T-helper 2 cell treated with Interferon-gamma antibody and Interleukin-4, amounts not matched to agents 5 μg/mL and 100 μg/mL, for 36 hours (primary cell): ENCODE data around the gene HS6ST2.
"Not testable (repeated sequence)": the region's sequence is repeated elsewhere in the genome, so short reads cannot be mapped to it uniquely, and the experiment has no call there.

Source experiments
- DNase-seq: peaks from one replicate; pipeline ENCODE4 v3.0.0; 2021; ENCODE audit warnings: low spot score
- H3K27ac Mint-ChIP-seq: one replicate; pipeline ENCODE4 v1.8.0; 2021; ENCODE audit warnings: mild to moderate bottlenecking, mixed read lengths
- H3K27me3 Mint-ChIP-seq: one replicate; pipeline ENCODE4 v1.8.0; 2021; ENCODE audit warnings: low read depth, mixed read lengths
- H3K36me3 Mint-ChIP-seq: one replicate; pipeline ENCODE4 v1.8.0; 2021; ENCODE audit warnings: low read depth, mixed read lengths
- H3K4me1 Mint-ChIP-seq: one replicate; pipeline ENCODE4 v1.8.0; 2021; ENCODE audit warnings: low read depth, mixed read lengths
- H3K4me3 Mint-ChIP-seq: one replicate; pipeline ENCODE4 v1.8.0; 2022; ENCODE audit warnings: mild to moderate bottlenecking, moderate library complexity, mixed read lengths
- H3K9me3 Mint-ChIP-seq: one replicate; pipeline ENCODE4 v1.8.0; 2021; ENCODE audit warnings: mixed read lengths

Gene HS6ST2

DNA sequence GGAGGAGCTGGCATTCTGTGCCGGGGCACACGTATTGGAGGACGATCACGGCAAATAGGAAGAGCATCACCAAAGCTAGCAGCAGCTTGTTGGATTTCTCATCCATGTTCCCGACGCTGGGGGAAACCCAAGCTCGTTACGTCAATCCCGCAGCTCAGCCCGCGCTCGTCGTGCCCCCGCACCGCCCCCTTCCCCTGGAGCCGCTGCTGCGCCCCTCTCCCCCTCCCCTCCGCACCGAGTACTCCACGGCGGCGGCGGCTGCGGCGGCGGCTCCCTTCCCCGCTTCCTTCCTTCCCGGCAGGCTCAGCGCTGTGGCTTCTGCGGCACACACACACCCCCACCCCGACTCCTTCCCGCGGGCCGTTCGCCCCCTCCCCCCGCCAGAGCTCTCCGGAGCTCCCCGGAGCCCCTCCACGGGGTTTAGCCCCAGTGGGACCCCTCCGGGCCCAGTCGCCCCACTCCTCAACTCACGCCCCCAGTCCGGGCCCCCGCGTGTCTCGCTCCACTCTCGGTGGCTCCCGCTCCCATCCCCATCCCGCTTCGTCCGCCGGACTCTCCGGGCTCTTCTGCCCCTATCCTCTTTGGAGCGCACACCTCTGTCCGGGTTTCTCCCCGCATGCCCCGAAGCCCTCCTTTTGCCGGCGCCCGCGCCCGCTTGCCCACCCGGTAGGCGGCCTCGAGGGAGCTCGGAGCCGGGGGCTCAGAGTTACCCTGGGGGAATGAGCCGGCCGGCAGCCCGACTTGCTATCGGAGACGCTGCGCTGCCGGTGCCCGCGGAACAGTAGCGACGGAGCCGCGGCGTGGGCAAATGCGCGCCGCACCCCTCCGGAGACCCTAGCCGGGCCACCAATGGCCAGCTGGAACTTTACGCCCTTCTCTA, 978 bp downstream of the HS6ST2 start:
- Mint-ChIP-seq H3K9me3 (no peaks in the 10 kb centered on the region), H3K4me3 (peak overlapping the region; percentile 64), H3K4me1 (no peaks in the 10 kb centered on the region), H3K27me3 (peaks cover 44% of the 10 kb centered on the region), H3K27ac (no peak overlapping the region), H3K36me3 (no peaks in the 10 kb centered on the region)
- no peak for DNase-seq

GRCh38 chrX:132956421-132957210, 1.8 kb downstream of the HS6ST2 start:
- peak overlapping the region; percentile 48 for H3K4me3 Mint-ChIP-seq
- no peaks in the 10 kb centered on the region for H3K9me3 Mint-ChIP-seq
- no peak for DNase-seq
- H3K4me1 Mint-ChIP-seq = no peaks in the 10 kb centered on the region
- peaks cover 44% of the 10 kb centered on the region for H3K27me3 Mint-ChIP-seq
- H3K27ac Mint-ChIP-seq = no peak overlapping the region
- H3K36me3 Mint-ChIP-seq = no peaks in the 10 kb centered on the region

DNA sequence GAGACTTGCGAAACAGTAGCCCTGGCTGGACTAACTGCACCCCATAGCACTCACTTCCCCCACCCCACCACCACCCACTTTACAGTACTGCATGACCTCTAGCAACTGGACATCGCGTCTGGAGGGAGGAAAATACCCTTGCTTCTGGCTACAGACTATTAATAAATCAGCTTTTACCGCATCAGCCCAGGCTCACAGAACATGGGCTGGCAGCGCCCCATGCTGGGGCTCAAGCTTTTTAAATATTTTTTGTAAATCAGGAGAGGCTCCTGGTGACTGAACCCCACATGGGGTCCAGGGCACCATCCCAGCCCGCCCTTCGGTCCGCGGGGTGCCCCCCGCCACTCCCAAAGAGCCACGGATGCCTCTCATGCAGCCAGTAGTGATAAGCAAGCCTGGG, 2.7 kb downstream of the HS6ST2 start:
- Mint-ChIP-seq H3K4me3 (peak overlapping the region; percentile 21), H3K9me3 (no peaks in the 10 kb centered on the region), H3K27ac (no peak overlapping the region), H3K36me3 (no peaks in the 10 kb centered on the region), H3K4me1 (no peaks in the 10 kb centered on the region), H3K27me3 (peaks cover 49% of the 10 kb centered on the region)
- DNase-seq = no peak

GRCh38 chrX:132954323-132954722, 4.1 kb downstream of the HS6ST2 start:
- Mint-ChIP-seq H3K27me3 (peaks cover 46% of the 10 kb centered on the region), H3K27ac (no peak overlapping the region), H3K9me3 (no peaks in the 10 kb centered on the region), H3K4me3 (no peak overlapping the region), H3K36me3 (no peaks in the 10 kb centered on the region), H3K4me1 (no peaks in the 10 kb centered on the region)
- DNase-seq = no peak

DNA sequence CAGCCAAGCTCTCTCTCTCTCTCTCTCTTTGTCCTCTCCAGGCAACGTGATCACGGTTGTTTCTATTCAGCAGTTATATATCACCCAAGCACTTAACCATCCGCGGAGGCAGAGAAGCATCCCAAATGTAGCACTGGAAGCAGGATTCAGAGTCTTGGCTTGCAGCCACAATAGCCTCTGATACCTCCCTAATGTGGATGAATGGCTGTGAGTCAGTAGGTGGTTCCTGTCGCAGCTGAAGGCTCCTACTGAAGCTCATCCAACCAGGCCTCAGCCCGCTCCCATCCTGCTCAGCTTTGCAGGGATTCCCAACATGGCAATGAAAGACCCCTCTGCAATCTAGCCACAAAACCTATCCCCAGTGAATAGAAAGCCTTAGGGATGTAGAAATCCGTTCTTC, 5.1 kb downstream of the HS6ST2 start:
- Mint-ChIP-seq H3K36me3 (no peaks in the 10 kb centered on the region), H3K27ac (no peak overlapping the region), H3K4me3 (no peak overlapping the region), H3K4me1 (no peaks in the 10 kb centered on the region), H3K27me3 (peaks cover 37% of the 10 kb centered on the region), H3K9me3 (no peaks in the 10 kb centered on the region)
- DNase-seq = no peak

GRCh38 chrX:132948648-132949260, 9.7 kb downstream of the HS6ST2 start:
- no peaks in the 10 kb centered on the region for H3K4me1 Mint-ChIP-seq
- no peaks in the 10 kb centered on the region for H3K36me3 Mint-ChIP-seq
- H3K9me3 Mint-ChIP-seq = no peaks in the 10 kb centered on the region
- DNase-seq = no peak
- no peak overlapping the region for H3K27ac Mint-ChIP-seq
- H3K4me3 Mint-ChIP-seq = no peak overlapping the region
- peaks cover 7% of the 10 kb centered on the region for H3K27me3 Mint-ChIP-seq

DNA sequence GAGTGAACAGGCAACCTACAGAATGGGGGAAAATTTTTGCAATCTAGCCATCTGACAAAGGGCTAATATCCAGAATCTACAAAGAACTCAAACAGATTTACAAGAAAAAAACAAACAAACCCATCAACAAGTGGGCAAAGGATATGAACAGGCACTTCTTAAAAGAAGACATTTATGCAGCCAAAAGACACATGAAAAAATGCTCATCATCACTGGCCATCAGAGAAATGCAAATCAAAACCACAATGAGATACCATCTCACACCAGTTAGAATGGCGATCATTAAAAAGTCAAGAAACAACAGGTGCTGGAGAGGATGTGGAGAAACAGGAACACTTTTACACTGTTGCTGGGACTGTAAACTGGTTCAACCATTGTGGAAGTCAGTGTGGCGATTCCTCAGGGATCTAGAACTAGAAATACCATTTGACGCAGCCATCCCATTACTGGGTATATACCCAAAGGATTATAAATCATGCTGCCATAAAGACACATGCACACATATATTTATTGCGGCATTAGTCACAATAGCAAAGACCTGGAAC, 13.3 kb downstream of the HS6ST2 start:
- not testable (repeated sequence) for H3K27ac Mint-ChIP-seq, H3K4me1 Mint-ChIP-seq, H3K36me3 Mint-ChIP-seq, H3K27me3 Mint-ChIP-seq, H3K9me3 Mint-ChIP-seq, DNase-seq, H3K4me3 Mint-ChIP-seq

- Mint-ChIP-seq H3K9me3 (no peaks in the 10 kb centered on the region), H3K36me3 (no peaks in the 10 kb centered on the region), H3K27ac (no peak overlapping the region), H3K4me3 (no peak overlapping the region), H3K27me3 (peaks cover 5% of the 10 kb centered on the region), H3K4me1 (no peaks in the 10 kb centered on the region)
- DNase-seq = no peak
Measured at GRCh38 chrX:132940727-132941327, 17.6 kb downstream of the HS6ST2 start.

- no peaks in the 10 kb centered on the region for H3K4me1 Mint-ChIP-seq
- no peak for DNase-seq
- H3K9me3 Mint-ChIP-seq = no peaks in the 10 kb centered on the region
- no peaks in the 10 kb centered on the region for H3K27me3 Mint-ChIP-seq
- no peak overlapping the region for H3K27ac Mint-ChIP-seq
- no peaks in the 10 kb centered on the region for H3K36me3 Mint-ChIP-seq
- H3K4me3 Mint-ChIP-seq = no peak overlapping the region
Measured at GRCh38 chrX:132933170-132933569, 25.3 kb downstream of the HS6ST2 start.

DNA sequence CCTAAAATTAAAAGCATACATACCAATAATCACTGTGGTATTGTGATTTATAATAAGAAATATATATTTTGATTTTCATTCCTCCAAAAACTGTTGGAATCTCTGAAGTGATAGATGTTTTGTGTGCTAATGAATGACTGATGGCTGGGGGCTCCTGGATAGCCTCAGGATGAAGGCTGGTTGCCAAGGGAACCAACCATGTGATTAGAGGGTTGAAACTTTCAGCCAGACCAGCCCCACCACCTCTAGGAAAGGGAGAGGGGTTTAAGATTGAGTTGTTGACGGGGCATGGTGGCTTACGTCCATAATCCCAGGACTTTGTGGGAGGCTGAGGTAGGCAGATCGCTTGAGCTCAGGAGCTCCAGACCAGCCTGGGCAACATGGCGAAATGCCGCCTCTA, 34.0 kb downstream of the HS6ST2 start:
- Mint-ChIP-seq H3K4me1 (no peaks in the 10 kb centered on the region), H3K4me3 (no peak overlapping the region), H3K27ac (no peak overlapping the region), H3K36me3 (no peaks in the 10 kb centered on the region), H3K9me3 (no peaks in the 10 kb centered on the region), H3K27me3 (no peaks in the 10 kb centered on the region)
- DNase-seq = no peak

DNA sequence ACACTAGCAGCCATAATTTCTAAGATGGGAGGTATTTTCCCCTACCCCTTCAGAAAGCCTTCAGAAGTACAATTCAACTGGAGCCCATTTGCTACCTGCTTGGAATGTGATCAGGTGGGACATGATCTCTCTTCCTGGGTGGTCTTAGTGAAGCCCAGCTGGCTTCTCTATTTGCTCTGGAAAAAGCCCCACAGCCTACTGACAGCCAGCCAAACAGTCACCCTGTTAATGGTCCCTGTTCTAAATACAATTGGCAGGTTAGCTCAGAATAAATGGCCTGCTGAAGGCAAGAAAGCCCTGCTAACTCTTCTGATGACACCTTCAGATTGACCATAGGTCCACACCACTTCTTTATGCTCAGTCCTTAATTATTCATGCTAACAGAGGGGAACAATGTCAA, 39.9 kb downstream of the HS6ST2 start:
- no peak for DNase-seq
- no peaks in the 10 kb centered on the region for H3K36me3 Mint-ChIP-seq
- H3K9me3 Mint-ChIP-seq = no peaks in the 10 kb centered on the region
- no peak overlapping the region for H3K4me3 Mint-ChIP-seq
- H3K27ac Mint-ChIP-seq = no peak overlapping the region
- H3K4me1 Mint-ChIP-seq = no peaks in the 10 kb centered on the region
- H3K27me3 Mint-ChIP-seq = no peaks in the 10 kb centered on the region

- Mint-ChIP-seq H3K4me3 (no peak overlapping the region), H3K27me3 (no peaks in the 10 kb centered on the region), H3K9me3 (no peaks in the 10 kb centered on the region), H3K36me3 (no peaks in the 10 kb centered on the region), H3K4me1 (no peaks in the 10 kb centered on the region), H3K27ac (no peak overlapping the region)
- DNase-seq = no peak
Measured at GRCh38 chrX:132916349-132916748, 42.1 kb downstream of the HS6ST2 start.

GRCh38 chrX:132909643-132910042, 48.8 kb downstream of the HS6ST2 start:
- Mint-ChIP-seq H3K36me3 (no peaks in the 10 kb centered on the region), H3K27me3 (no peaks in the 10 kb centered on the region), H3K27ac (no peak overlapping the region), H3K4me1 (no peaks in the 10 kb centered on the region), H3K9me3 (no peaks in the 10 kb centered on the region), H3K4me3 (no peak overlapping the region)
- DNase-seq = no peak
